Caco-2 (cell line): ENCODE data around the gene KIAA0753. TPM values are rescaled to one million over a fixed set of nuclear protein-coding genes. Genes with fewer than 3 reads are reported as not detected.
"Not testable (repeated sequence)": the region's sequence is repeated elsewhere in the genome, so short reads cannot be mapped to it uniquely, and the experiment has no call there.

ENCODE experiments used
- BruUV-seq: library from RNA; stranded (reverse); fragments of 400-500 nt; replicated peaks from 2 replicates; lab custom pipeline; 2021; lab: Mats Ljungman, UMichigan
- CTCF ChIA-PET: fragments of 300-600 bp; sonication (Branson Sonifier 250); formaldehyde crosslinking; loops from one replicate; lab custom pipeline; 2022; ENCODE audit warnings: antibody characterized with exemption; lab: Charles Lee
- POLR2A ChIA-PET: fragments of 300-600 bp; sonication (Branson Sonifier 250); formaldehyde crosslinking; loops from one replicate; lab custom pipeline; 2022; ENCODE audit warnings: antibody characterized with exemption; lab: Charles Lee
- DNase-seq, 2 experiments: peaks; one replicate each; pipeline versions ENCODE4 v3.0.0 to v3.0.0-alpha.2; 2020 to 2022
- H3K27me3 ChIP-seq: replicated peaks from 2 replicates; pipeline ENCODE4 v1.6.0; 2011; ENCODE audit warnings: low read length; ENCODE audit not compliant: control insufficient read depth, insufficient read depth
- H3K36me3 ChIP-seq: 2 replicates; pipeline ENCODE4 v1.5.1; 2011; ENCODE audit warnings: low read length; ENCODE audit not compliant: control insufficient read depth, insufficient read depth
- H3K4me1 ChIP-seq: fragments of 250-450 bp; sonication (Bioruptor Pico); 2 replicates; pipeline ENCODE4 v1.5.1; 2020; ENCODE audit warnings: mild to moderate bottlenecking
- H3K4me3 ChIP-seq: 2 replicates; pipeline ENCODE4 v1.5.1; 2011; ENCODE audit warnings: low read depth, mild to moderate bottlenecking, control low read depth, low read length
- H3K9me3 ChIP-seq: fragments of 250-450 bp; sonication (Bioruptor Pico); 2 replicates; pipeline ENCODE4 v1.5.1; 2020; ENCODE audit warnings: mild to moderate bottlenecking, moderate library complexity
- H3K27ac Mint-ChIP-seq: one replicate; pipeline ENCODE4 v1.8.0; 2022; ENCODE audit warnings: mixed read lengths; ENCODE audit not compliant: unreplicated experiment
- H3K27me3 Mint-ChIP-seq: one replicate; pipeline ENCODE4 v1.8.0; 2022; ENCODE audit warnings: mixed read lengths; ENCODE audit not compliant: insufficient read depth, unreplicated experiment
- H3K36me3 Mint-ChIP-seq: one replicate; pipeline ENCODE4 v1.8.0; 2022; ENCODE audit warnings: mild to moderate bottlenecking, mixed read lengths; ENCODE audit not compliant: insufficient read depth, unreplicated experiment
- H3K4me1 Mint-ChIP-seq: one replicate; pipeline ENCODE4 v1.8.0; 2022; ENCODE audit warnings: low read depth, mixed read lengths; ENCODE audit not compliant: unreplicated experiment
- H3K4me3 Mint-ChIP-seq: one replicate; pipeline ENCODE4 v1.8.0; 2022; ENCODE audit warnings: mild to moderate bottlenecking, moderate library complexity, mixed read lengths; ENCODE audit not compliant: unreplicated experiment
- H3K9me3 Mint-ChIP-seq: one replicate; pipeline ENCODE4 v1.8.0; 2022; ENCODE audit warnings: mixed read lengths; ENCODE audit not compliant: unreplicated experiment
- intact Hi-C: fragments of 100-400 bp; cut with micrococcal nuclease; formaldehyde crosslinking; loops from one replicate; pipeline ENCODE4 v1.10.0; 2022; ENCODE audit not compliant: unreplicated experiment
- total RNA-seq: library from RNA; stranded (reverse); gene quantifications from 2 replicates; pipeline ENCODE4 v1.2.3, GENCODE V29; 2022
- TF ChIP-seq, protein P1 (sequence below), 2 experiments: fragments of 200-600 bp in 1 of 2; IDR thresholded peaks; 1 replicate in 1 of 2; 2 replicates in 1 of 2; pipeline versions ENCODE4 v1.5.1 to v1.8.0; 2011 to 2022; ENCODE audit warnings: antibody characterized with exemption in 1 of 2, control low read depth in 1 of 2, inconsistent platforms in 1 of 2, low read depth in 1 of 2, low read length in 1 of 2, mild to moderate bottlenecking in 1 of 2, moderate library complexity in 1 of 2; ENCODE audit not compliant: insufficient read depth in 1 of 2, severe bottlenecking in 1 of 2, unreplicated experiment in 1 of 2

Gene KIAA0753
- total RNA-seq, 1 experiment from 2014 or later: 7.7 TPM

- H3K27ac Mint-ChIP-seq: no peak overlapping the region
- TF ChIP-seq, protein P1, sequence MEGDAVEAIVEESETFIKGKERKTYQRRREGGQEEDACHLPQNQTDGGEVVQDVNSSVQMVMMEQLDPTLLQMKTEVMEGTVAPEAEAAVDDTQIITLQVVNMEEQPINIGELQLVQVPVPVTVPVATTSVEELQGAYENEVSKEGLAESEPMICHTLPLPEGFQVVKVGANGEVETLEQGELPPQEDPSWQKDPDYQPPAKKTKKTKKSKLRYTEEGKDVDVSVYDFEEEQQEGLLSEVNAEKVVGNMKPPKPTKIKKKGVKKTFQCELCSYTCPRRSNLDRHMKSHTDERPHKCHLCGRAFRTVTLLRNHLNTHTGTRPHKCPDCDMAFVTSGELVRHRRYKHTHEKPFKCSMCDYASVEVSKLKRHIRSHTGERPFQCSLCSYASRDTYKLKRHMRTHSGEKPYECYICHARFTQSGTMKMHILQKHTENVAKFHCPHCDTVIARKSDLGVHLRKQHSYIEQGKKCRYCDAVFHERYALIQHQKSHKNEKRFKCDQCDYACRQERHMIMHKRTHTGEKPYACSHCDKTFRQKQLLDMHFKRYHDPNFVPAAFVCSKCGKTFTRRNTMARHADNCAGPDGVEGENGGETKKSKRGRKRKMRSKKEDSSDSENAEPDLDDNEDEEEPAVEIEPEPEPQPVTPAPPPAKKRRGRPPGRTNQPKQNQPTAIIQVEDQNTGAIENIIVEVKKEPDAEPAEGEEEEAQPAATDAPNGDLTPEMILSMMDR (IDR thresholded peaks at IDR 0.05; ENCODE audit: insufficient read depth in 1 of 2, low read depth in 1 of 2, low read length in 1 of 2, severe bottlenecking in 1 of 2, unreplicated experiment in 1 of 2): no peak
- Histone ChIP-seq H3K9me3 (no peaks in the 10 kb centered on the region), H3K27me3 (no peaks in the 10 kb centered on the region), H3K4me3 (no peak overlapping the region), H3K36me3 (no peaks in the 10 kb centered on the region), H3K4me1 (no peaks in the 10 kb centered on the region)
- BruUV-seq: no TSS peak
- H3K27me3 Mint-ChIP-seq: no peaks in the 10 kb centered on the region
- peaks cover 8% of the 10 kb centered on the region for H3K36me3 Mint-ChIP-seq
- ChIA-PET POLR2A (no interaction called here), CTCF (no interaction called here)
- no peak for DNase-seq
- H3K9me3 Mint-ChIP-seq: no peaks in the 10 kb centered on the region
- intact Hi-C loops: loop anchor here (10.0 kb wide), 1 partner anchor 344 kb away; no protein-coding TSS in a partner anchor
- H3K4me1 Mint-ChIP-seq: no peaks in the 10 kb centered on the region
- no peak overlapping the region for H3K4me3 Mint-ChIP-seq
Observed at GRCh38 chr17:6660805-6661463, 20.4 kb upstream of the KIAA0753 start.

DNA sequence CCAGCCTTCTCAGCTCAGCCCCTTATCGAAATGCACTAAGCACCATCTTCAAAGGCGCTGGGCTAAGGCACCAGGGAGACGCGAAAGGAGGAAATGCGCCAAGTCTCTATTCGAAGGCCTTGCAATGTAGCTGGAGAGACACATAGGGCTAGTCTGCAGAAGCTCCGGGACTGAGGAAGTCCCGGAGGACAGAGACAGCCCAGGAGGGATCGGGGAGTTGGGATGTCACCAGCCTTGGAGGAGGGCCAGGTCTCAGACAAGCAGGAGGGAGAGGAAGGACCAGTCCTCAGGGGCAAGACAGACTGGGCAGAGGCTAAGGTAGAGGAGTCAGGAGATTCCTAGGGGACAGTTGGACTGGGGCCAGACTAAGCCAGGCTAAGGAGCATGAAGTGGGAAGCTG lies 19.6 kb upstream of the KIAA0753 start:
- H3K27ac Mint-ChIP-seq: no peak overlapping the region
- no peaks in the 10 kb centered on the region for H3K4me1 Mint-ChIP-seq
- no peaks in the 10 kb centered on the region for H3K27me3 ChIP-seq
- H3K36me3 Mint-ChIP-seq: peaks cover 8% of the 10 kb centered on the region
- POLR2A ChIA-PET: no interaction called here
- no peak for DNase-seq
- no peaks in the 10 kb centered on the region for H3K36me3 ChIP-seq
- no peaks in the 10 kb centered on the region for H3K9me3 Mint-ChIP-seq
- TF ChIP-seq, protein P1 (IDR thresholded peaks at IDR 0.05; ENCODE audit: insufficient read depth in 1 of 2, low read depth in 1 of 2, low read length in 1 of 2, severe bottlenecking in 1 of 2, unreplicated experiment in 1 of 2): no peak
- H3K4me3 Mint-ChIP-seq: no peak overlapping the region
- no peaks in the 10 kb centered on the region for H3K27me3 Mint-ChIP-seq
- no peaks in the 10 kb centered on the region for H3K4me1 ChIP-seq
- no peak overlapping the region for H3K4me3 ChIP-seq
- BruUV-seq: no TSS peak
- CTCF ChIA-PET: no interaction called here
- intact Hi-C loops: loop anchor here (10.0 kb wide), 1 partner anchor 345 kb away; no protein-coding TSS in a partner anchor
- no peaks in the 10 kb centered on the region for H3K9me3 ChIP-seq

GRCh38 chr17:6658411-6658810 lies 17.9 kb upstream of the KIAA0753 start:
- H3K36me3 Mint-ChIP-seq, H3K27me3 ChIP-seq, H3K4me3 ChIP-seq, DNase-seq, H3K27me3 Mint-ChIP-seq, H3K9me3 Mint-ChIP-seq, H3K4me3 Mint-ChIP-seq, intact Hi-C loops, H3K36me3 ChIP-seq, H3K4me1 Mint-ChIP-seq, CTCF ChIA-PET, H3K27ac Mint-ChIP-seq, H3K4me1 ChIP-seq, BruUV-seq, POLR2A ChIA-PET, H3K9me3 ChIP-seq: not testable (repeated sequence)
